H9 (cell line): Measurements from ENCODE around the gene NFU1. TPM values are rescaled to one million over a fixed set of nuclear protein-coding genes. Genes with fewer than 3 reads are reported as not detected.

Source experiments
- DNase-seq: peaks from one replicate; pipeline ENCODE4 v3.0.0-alpha.2; 2017
- H2AFZ ChIP-seq: one replicate; pipeline ENCODE4 v1.6.1; 2013; ENCODE audit warnings: mild to moderate bottlenecking, low read length, control low read depth, moderate library complexity
- H2AK5ac ChIP-seq: 2 replicates; pipeline ENCODE4 v1.6.1; 2013; ENCODE audit warnings: low read length, control low read depth, mixed read lengths; ENCODE audit not compliant: insufficient read length
- H2BK120ac ChIP-seq: one replicate; pipeline ENCODE4 v1.6.1; 2013; ENCODE audit warnings: low read depth, mild to moderate bottlenecking, low read length, control low read depth, inconsistent platforms; ENCODE audit not compliant: poor library complexity, severe bottlenecking
- H2BK12ac ChIP-seq: 2 replicates; pipeline ENCODE4 v1.6.1; 2013; ENCODE audit warnings: low read length, control low read depth, mixed read lengths, low read depth; ENCODE audit not compliant: insufficient read length
- H2BK15ac ChIP-seq: 2 replicates; pipeline ENCODE4 v1.6.1; 2013; ENCODE audit warnings: low read depth, low read length, control low read depth
- H2BK20ac ChIP-seq: one replicate; pipeline ENCODE4 v1.6.1; 2013; ENCODE audit warnings: low read depth, mild to moderate bottlenecking, low read length, control low read depth, inconsistent platforms; ENCODE audit not compliant: poor library complexity, severe bottlenecking
- H2BK5ac ChIP-seq: 2 replicates; pipeline ENCODE4 v1.6.1; 2013; ENCODE audit warnings: low read length, control low read depth, mixed read lengths; ENCODE audit not compliant: insufficient read length
- H3K14ac ChIP-seq: 2 replicates; pipeline ENCODE4 v1.6.1; 2013; ENCODE audit warnings: low read length, control low read depth; ENCODE audit not compliant: insufficient read depth
- H3K18ac ChIP-seq: 2 replicates; pipeline ENCODE4 v1.6.1; 2013; ENCODE audit warnings: low read depth, mild to moderate bottlenecking, mixed read lengths, low read length, control low read depth; ENCODE audit not compliant: insufficient read length
- H3K23ac ChIP-seq: 2 replicates; pipeline ENCODE4 v1.6.1; 2013; ENCODE audit warnings: low read length, control low read depth, mixed read lengths, low read depth; ENCODE audit not compliant: insufficient read length
- H3K23me2 ChIP-seq: 2 replicates; pipeline ENCODE4 v1.6.1; 2013; ENCODE audit warnings: low read depth, mild to moderate bottlenecking, mixed read lengths, low read length, control low read depth; ENCODE audit not compliant: insufficient read length, poor library complexity, severe bottlenecking
- H3K27ac ChIP-seq: 2 replicates; pipeline ENCODE4 v1.5.1; 2013; ENCODE audit warnings: low read length, control low read depth, mixed read lengths, low read depth; ENCODE audit not compliant: insufficient read length
- H3K27me3 ChIP-seq: 2 replicates; pipeline ENCODE4 v1.6.1; 2013; ENCODE audit warnings: low read length, control low read depth, inconsistent platforms; ENCODE audit not compliant: insufficient read depth
- H3K4ac ChIP-seq: 2 replicates; pipeline ENCODE4 v1.6.1; 2013; ENCODE audit warnings: low read depth, mild to moderate bottlenecking, control low read depth, inconsistent platforms, low read length, moderate library complexity
- H3K4me1 ChIP-seq: 2 replicates; pipeline ENCODE4 v1.6.1; 2013; ENCODE audit warnings: low read length, control low read depth, inconsistent platforms; ENCODE audit not compliant: insufficient read depth
- H3K4me2 ChIP-seq: 2 replicates; pipeline ENCODE4 v1.6.1; 2013; ENCODE audit warnings: low read length, control low read depth, mixed read lengths; ENCODE audit not compliant: insufficient read length, insufficient read depth
- H3K56ac ChIP-seq: 2 replicates; pipeline ENCODE4 v1.6.1; 2013; ENCODE audit warnings: low read depth, mild to moderate bottlenecking, mixed read lengths, low read length, control low read depth; ENCODE audit not compliant: insufficient read length
- H3K79me1 ChIP-seq: 2 replicates; pipeline ENCODE4 v1.6.1; 2013; ENCODE audit warnings: low read depth, mild to moderate bottlenecking, moderate library complexity, low read length, control low read depth, inconsistent platforms; ENCODE audit not compliant: insufficient read depth, poor library complexity, severe bottlenecking
- H3K79me2 ChIP-seq: 2 replicates; pipeline ENCODE4 v1.6.1; 2013; ENCODE audit warnings: low read length, control low read depth, inconsistent platforms; ENCODE audit not compliant: insufficient read depth
- H3K9ac ChIP-seq: 2 replicates; pipeline ENCODE4 v1.6.1; 2013; ENCODE audit warnings: low read length, control low read depth, mixed read lengths; ENCODE audit not compliant: insufficient read length; ENCODE audit errors: extremely low read depth
- H3K9me3 ChIP-seq: one replicate; pipeline ENCODE4 v1.6.1; 2013; ENCODE audit warnings: low read depth, low read length, inconsistent platforms; ENCODE audit not compliant: control insufficient read depth
- H3T11ph ChIP-seq: one replicate; pipeline ENCODE4 v1.6.1; 2013; ENCODE audit warnings: mild to moderate bottlenecking, low read length, control low read depth, inconsistent platforms
- H4K20me1 ChIP-seq: one replicate; pipeline ENCODE4 v1.6.1; 2013; ENCODE audit not compliant: control insufficient read depth, insufficient read length, insufficient read depth
- H4K5ac ChIP-seq: 2 replicates; pipeline ENCODE4 v1.6.1; 2013; ENCODE audit warnings: low read depth, mild to moderate bottlenecking, mixed read lengths, low read length, control low read depth; ENCODE audit not compliant: insufficient read length
- H4K8ac ChIP-seq: replicated peaks from 2 replicates; pipeline ENCODE4 v1.6.1; 2013; ENCODE audit warnings: low read length, control low read depth, mixed read lengths, low read depth; ENCODE audit not compliant: insufficient read length
- H4K91ac ChIP-seq: 2 replicates; pipeline ENCODE4 v1.6.1; 2013; ENCODE audit warnings: low read depth, mild to moderate bottlenecking, moderate library complexity, mixed read lengths, low read length, control low read depth; ENCODE audit not compliant: insufficient read length
- H3K27ac Mint-ChIP-seq, 3 experiments: 2 replicates in 2 of 3; 3 replicates in 1 of 3; pipeline ENCODE4 v1.8.0; 2020 to 2021; ENCODE audit warnings: mixed read lengths in 3 of 3, mild to moderate bottlenecking in 1 of 3, moderate library complexity in 1 of 3
- H3K27me3 Mint-ChIP-seq: 2 replicates; pipeline ENCODE4 v1.8.0; 2021; ENCODE audit warnings: low read depth, mild to moderate bottlenecking, moderate library complexity, mixed read lengths
- H3K36me3 Mint-ChIP-seq, 3 experiments: 2 replicates in 2 of 3; 3 replicates in 1 of 3; pipeline ENCODE4 v1.8.0; 2020 to 2021; ENCODE audit warnings: low read depth in 3 of 3, mixed read lengths in 3 of 3; ENCODE audit not compliant: insufficient read depth in 1 of 3
- H3K4me1 Mint-ChIP-seq, 2 experiments: 2 replicates each; pipeline ENCODE4 v1.8.0; 2020; ENCODE audit warnings: mixed read lengths in 2 of 2
- H3K4me3 Mint-ChIP-seq, 2 experiments: 2 replicates in 1 of 2; 3 replicates in 1 of 2; pipeline ENCODE4 v1.8.0; 2020 to 2021; ENCODE audit warnings: mild to moderate bottlenecking in 2 of 2, mixed read lengths in 2 of 2, moderate library complexity in 1 of 2
- H3K9me3 Mint-ChIP-seq, 2 experiments: 2 replicates in 1 of 2; 3 replicates in 1 of 2; pipeline ENCODE4 v1.8.0; 2020; ENCODE audit warnings: mild to moderate bottlenecking in 2 of 2, mixed read lengths in 2 of 2, moderate library complexity in 1 of 2
- WGBS: extraction: QIAGEN DNeasy Blood & Tissue Kit; methylation state at CpG from one replicate; pipeline ENCODE4 v1.1.7; 2013; ENCODE audit warnings: missing lambda C conversion rate, low lambda C conversion rate, mixed read lengths; ENCODE audit not compliant: insufficient read length; ENCODE audit errors: extremely low coverage; 5-methylcytosine and 5-hydroxymethylcytosine counted together
- total RNA-seq: library from RNA; stranded (reverse); gene quantifications from 2 replicates; pipeline ENCODE4 v1.2.1, GENCODE V29; 2021
- TF ChIP-seq, protein P1 (sequence below): fragments of 200-600 bp; sonication (generic); conservative IDR thresholded peaks from 3 replicates; pipeline ENCODE4 v1.8.0; 2021; ENCODE audit warnings: antibody characterized with exemption, mild to moderate bottlenecking

NFU1 gene
- total RNA-seq, 1 experiment from 2014 or later, result 61.4 TPM

- H3K56ac ChIP-seq, result no peak overlapping the region
- H4K91ac ChIP-seq, result no peak overlapping the region
- no peaks in the 10 kb centered on the region for H3K79me2 ChIP-seq
- H2BK12ac ChIP-seq, result no peak overlapping the region
- H3K79me1 ChIP-seq, result no peaks in the 10 kb centered on the region
- H3K9me3 ChIP-seq, result no peaks in the 10 kb centered on the region
- H2AFZ ChIP-seq, result no peak overlapping the region
- no peak overlapping the region for H3K4ac ChIP-seq
- DNase-seq, result no peak
- H4K8ac ChIP-seq, result no peak overlapping the region
- Mint-ChIP-seq H3K36me3 (peaks cover 0 to 2% (median under 1%) of the 10 kb centered on the region in 3 experiments; a peak in 5 of 7 replicates), H3K4me3 (no peak overlapping the region), H3K27me3 (peaks cover 9% of the 10 kb centered on the region), H3K27ac (peak overlapping the region in 2 of 3 experiments; percentile 22 to 24; a peak in 3 of 7 replicates), H3K9me3 (peaks cover 4 to 5% of the 10 kb centered on the region in 2 experiments), H3K4me1 (peaks cover 61 to 62% of the 10 kb centered on the region in 2 experiments)
- no peak overlapping the region for H2AK5ac ChIP-seq
- H2BK5ac ChIP-seq, result no peak overlapping the region
- no peak overlapping the region for H2BK120ac ChIP-seq
- H2BK15ac ChIP-seq, result no peak overlapping the region
- H3K14ac ChIP-seq, result no peak overlapping the region
- TF ChIP-seq, protein P1, sequence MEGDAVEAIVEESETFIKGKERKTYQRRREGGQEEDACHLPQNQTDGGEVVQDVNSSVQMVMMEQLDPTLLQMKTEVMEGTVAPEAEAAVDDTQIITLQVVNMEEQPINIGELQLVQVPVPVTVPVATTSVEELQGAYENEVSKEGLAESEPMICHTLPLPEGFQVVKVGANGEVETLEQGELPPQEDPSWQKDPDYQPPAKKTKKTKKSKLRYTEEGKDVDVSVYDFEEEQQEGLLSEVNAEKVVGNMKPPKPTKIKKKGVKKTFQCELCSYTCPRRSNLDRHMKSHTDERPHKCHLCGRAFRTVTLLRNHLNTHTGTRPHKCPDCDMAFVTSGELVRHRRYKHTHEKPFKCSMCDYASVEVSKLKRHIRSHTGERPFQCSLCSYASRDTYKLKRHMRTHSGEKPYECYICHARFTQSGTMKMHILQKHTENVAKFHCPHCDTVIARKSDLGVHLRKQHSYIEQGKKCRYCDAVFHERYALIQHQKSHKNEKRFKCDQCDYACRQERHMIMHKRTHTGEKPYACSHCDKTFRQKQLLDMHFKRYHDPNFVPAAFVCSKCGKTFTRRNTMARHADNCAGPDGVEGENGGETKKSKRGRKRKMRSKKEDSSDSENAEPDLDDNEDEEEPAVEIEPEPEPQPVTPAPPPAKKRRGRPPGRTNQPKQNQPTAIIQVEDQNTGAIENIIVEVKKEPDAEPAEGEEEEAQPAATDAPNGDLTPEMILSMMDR, result no peak
- no peaks in the 10 kb centered on the region for H3K23me2 ChIP-seq
- no peak overlapping the region for H3K18ac ChIP-seq
- H3T11ph ChIP-seq, result no peak overlapping the region
- no CpG with 5 or more reads among the region's 3 CpGs for WGBS
- peaks cover 4% of the 10 kb centered on the region for H3K4me1 ChIP-seq
- H3K23ac ChIP-seq, result no peak overlapping the region
- no peak overlapping the region for H2BK20ac ChIP-seq
- H3K4me2 ChIP-seq, result no peak overlapping the region
- no peak overlapping the region for H3K27ac ChIP-seq
- H4K20me1 ChIP-seq, result no peaks in the 10 kb centered on the region
- H3K9ac ChIP-seq, result no peak overlapping the region
- H4K5ac ChIP-seq, result no peak overlapping the region
- no peaks in the 10 kb centered on the region for H3K27me3 ChIP-seq
Measured at GRCh38 chr2:69452687-69453086, 15.5 kb upstream of the NFU1 start.
